CD14-positive monocyte (primary cell): ENCODE data around the gene SPSB1. TPM values are rescaled to one million over a fixed set of nuclear protein-coding genes. Genes with fewer than 3 reads are reported as not detected.
"Not testable (repeated sequence)": the region's sequence is repeated elsewhere in the genome, so short reads cannot be mapped to it uniquely, and the experiment has no call there.

ENCODE experiments used
- DNase-seq, 3 donors: peaks; one replicate each; pipeline ENCODE4 v3.0.0-alpha.2; 2011 to 2022
- H2AFZ ChIP-seq: 2 replicates; pipeline ENCODE4 v1.6.0; 2012; ENCODE audit warnings: mild to moderate bottlenecking, low read depth, low read length, inconsistent platforms; ENCODE audit not compliant: insufficient read depth, poor library complexity, severe bottlenecking
- H3K27ac ChIP-seq, 2 donors: 1 replicate in 1 of 2; 2 replicates in 1 of 2; pipeline ENCODE4 v1.5.1; 2012 to 2013; ENCODE audit warnings: low read length in 2 of 2, control low read depth in 1 of 2, inconsistent platforms in 1 of 2, low read depth in 1 of 2, mild to moderate bottlenecking in 1 of 2
- H3K27me3 ChIP-seq, 2 donors: one replicate each; pipeline versions ENCODE4 v1.6.0 to v1.6.1; 2011 to 2013; ENCODE audit warnings: low read length in 2 of 2; ENCODE audit not compliant: control insufficient read depth in 2 of 2, insufficient read depth in 2 of 2
- H3K36me3 ChIP-seq, 2 donors: replicated peaks in 1 of 2; 1 replicate in 1 of 2; 2 replicates in 1 of 2; pipeline versions ENCODE4 v1.5.1 to v1.6.1; 2012 to 2013; ENCODE audit warnings: low read length in 2 of 2, control low read depth in 1 of 2, inconsistent platforms in 1 of 2, mild to moderate bottlenecking in 1 of 2; ENCODE audit not compliant: insufficient read depth in 2 of 2, control insufficient read depth in 1 of 2
- H3K4me1 ChIP-seq, 2 donors: 1 replicate in 1 of 2; 2 replicates in 1 of 2; pipeline versions ENCODE4 v1.5.1 to v1.6.1; 2012 to 2013; ENCODE audit warnings: low read length in 2 of 2, control low read depth in 1 of 2, inconsistent platforms in 1 of 2, mild to moderate bottlenecking in 1 of 2, moderate library complexity in 1 of 2; ENCODE audit not compliant: insufficient read depth in 2 of 2, control insufficient read depth in 1 of 2
- H3K4me2 ChIP-seq: replicated peaks from 2 replicates; pipeline ENCODE3; 2012; ENCODE audit warnings: low read length, moderate library complexity, mild to moderate bottlenecking; ENCODE audit not compliant: poor library complexity, severe bottlenecking; ENCODE audit errors: extremely low read depth
- H3K4me3 ChIP-seq, 3 experiments: fragments of 200-600 bp in 1 of 3; sonication (generic) in 1 of 3; replicated peaks in 1 of 3; 1 replicate in 2 of 3; 2 replicates in 1 of 3; pipeline ENCODE4 v1.5.1; 2011 to 2013; ENCODE audit warnings: low read length in 3 of 3, mild to moderate bottlenecking in 3 of 3, control low read depth in 2 of 3, low read depth in 2 of 3, inconsistent platforms in 1 of 3, moderate library complexity in 1 of 3
- H3K79me2 ChIP-seq: 2 replicates; pipeline ENCODE4 v1.6.0; 2012; ENCODE audit warnings: mild to moderate bottlenecking, control low read depth, inconsistent platforms, low read length, moderate library complexity; ENCODE audit not compliant: insufficient read depth
- H3K9ac ChIP-seq: 2 replicates; pipeline ENCODE4 v1.6.0; 2017; ENCODE audit warnings: low read length, mild to moderate bottlenecking; ENCODE audit not compliant: insufficient read depth, poor library complexity, severe bottlenecking
- H3K9me3 ChIP-seq, 2 donors: replicated peaks in 1 of 2; 1 replicate in 1 of 2; 2 replicates in 1 of 2; pipeline versions ENCODE4 v1.5.1 to v1.6.1; 2012 to 2013; ENCODE audit warnings: low read length in 2 of 2, control low read depth in 1 of 2; ENCODE audit not compliant: control insufficient read depth in 1 of 2, insufficient read depth in 1 of 2
- H4K20me1 ChIP-seq: 2 replicates; pipeline ENCODE4 v1.6.0; 2012; ENCODE audit warnings: mild to moderate bottlenecking, low read length, control low read depth, moderate library complexity; ENCODE audit not compliant: insufficient read depth
- H3K27ac Mint-ChIP-seq, 7 donors: one replicate each; pipeline ENCODE4 v1.8.0; 2020; ENCODE audit warnings: mild to moderate bottlenecking in 7 of 7, mixed read lengths in 7 of 7, moderate library complexity in 6 of 7, inconsistent platforms in 2 of 7
- H3K27me3 Mint-ChIP-seq, 3 donors: one replicate each; pipeline ENCODE4 v1.8.0; 2021 to 2022; ENCODE audit warnings: low read depth in 3 of 3, mild to moderate bottlenecking in 3 of 3, mixed read lengths in 3 of 3, moderate library complexity in 3 of 3, inconsistent platforms in 1 of 3
- H3K36me3 Mint-ChIP-seq, 2 donors: one replicate each; pipeline ENCODE4 v1.8.0; 2020; ENCODE audit warnings: mixed read lengths in 2 of 2, inconsistent platforms in 1 of 2, mild to moderate bottlenecking in 1 of 2
- H3K4me1 Mint-ChIP-seq: one replicate; pipeline ENCODE4 v1.8.0; 2020; ENCODE audit warnings: mild to moderate bottlenecking, mixed read lengths
- H3K4me3 Mint-ChIP-seq, 2 donors: one replicate each; pipeline ENCODE4 v1.8.0; 2020; ENCODE audit warnings: mild to moderate bottlenecking in 2 of 2, mixed read lengths in 2 of 2, moderate library complexity in 1 of 2
- H3K9me3 Mint-ChIP-seq, 7 donors: one replicate each; pipeline ENCODE4 v1.8.0; 2020 to 2022; ENCODE audit warnings: mixed read lengths in 7 of 7, mild to moderate bottlenecking in 6 of 7, moderate library complexity in 6 of 7, inconsistent platforms in 2 of 7
- CTCF ChIP-seq: fragments of 200-600 bp; IDR thresholded peaks from one replicate; pipeline ENCODE4 v1.8.0; 2022; ENCODE audit warnings: antibody characterized with exemption, mild to moderate bottlenecking
- WGBS: methylation state at CpG from one replicate; pipeline ENCODE4 v1.1.5; 2013; ENCODE audit warnings: missing lambda C conversion rate; ENCODE audit not compliant: insufficient coverage; 5-methylcytosine and 5-hydroxymethylcytosine counted together
- intact Hi-C, 2 donors: fragments of 100-400 bp; cut with micrococcal nuclease; formaldehyde crosslinking; loops; one replicate each; pipeline versions ENCODE4 v1.15.0 to v1.15.1; 2023
- polyA plus RNA-seq, 3 donors: library from polyadenylated mRNA; depleted of rRNA in 1 of 3; unstranded in 2 of 3; stranded (reverse) in 1 of 3; fragments of 300-500 nt in 2 of 3; fragments of >200 nt in 1 of 3; fragmentation: Illumina TruSeq in 2 of 3; gene quantifications; 1 replicate in 2 of 3; 2 replicates in 1 of 3; pipeline ENCODE4 v1.2.3, GENCODE V29; 2012 to 2021

SPSB1 gene
- polyA plus RNA-seq, 3 donors: 0.15 to 1.2 (median 0.29) TPM

- no peak overlapping the region for H2AFZ ChIP-seq
- intact Hi-C loops: no loop called here
- no peak overlapping the region for H3K4me2 ChIP-seq
- no peak overlapping the region for H3K4me3 Mint-ChIP-seq
- no peak for TF ChIP-seq CTCF
- no peaks in the 10 kb centered on the region for H3K4me1 ChIP-seq
- H3K27me3 Mint-ChIP-seq: peaks cover 6 to 12% (median 12%) of the 10 kb centered on the region in 3 donors
- H3K4me3 ChIP-seq: no peak overlapping the region
- WGBS: 91% methylated on average over 13 of the region's 18 CpGs
- no peaks in the 10 kb centered on the region for H3K36me3 ChIP-seq
- no peak overlapping the region for H3K27ac ChIP-seq
- no peaks in the 10 kb centered on the region for H3K36me3 Mint-ChIP-seq
- H3K9me3 Mint-ChIP-seq: peaks cover 0 to 7% (median 4%) of the 10 kb centered on the region in 7 donors
- DNase-seq: no peak
- H4K20me1 ChIP-seq: no peaks in the 10 kb centered on the region
- H3K9me3 ChIP-seq: peaks cover 0 to 9% of the 10 kb centered on the region in 2 donors
- H3K9ac ChIP-seq: no peak overlapping the region
- peaks cover 2% of the 10 kb centered on the region for H3K4me1 Mint-ChIP-seq
- H3K27ac Mint-ChIP-seq: no peak overlapping the region
- no peaks in the 10 kb centered on the region for H3K27me3 ChIP-seq
- H3K79me2 ChIP-seq: no peaks in the 10 kb centered on the region
Observed at GRCh38 chr1:9384751-9385245, 92.1 kb downstream of the SPSB1 start.

GRCh38 chr1:9385392-9385791 is 92.7 kb downstream of the SPSB1 start:
- H3K27ac Mint-ChIP-seq, intact Hi-C loops, H3K36me3 Mint-ChIP-seq, H3K9ac ChIP-seq, H3K4me3 Mint-ChIP-seq, H4K20me1 ChIP-seq, H3K4me1 Mint-ChIP-seq, H3K27me3 ChIP-seq, H2AFZ ChIP-seq, H3K79me2 ChIP-seq, H3K27ac ChIP-seq, H3K9me3 ChIP-seq, H3K36me3 ChIP-seq, DNase-seq, H3K4me1 ChIP-seq, H3K4me3 ChIP-seq, H3K9me3 Mint-ChIP-seq, H3K4me2 ChIP-seq: not testable (repeated sequence)
- WGBS: 93% methylated on average over 8 of the region's 10 CpGs
- peaks cover 8 to 13% (median 12%) of the 10 kb centered on the region in 3 donors for H3K27me3 Mint-ChIP-seq
